AG10803 (cell line): ENCODE measurements around the gene PNMA6E.

Source experiments
- DNase-seq: peaks from one replicate; pipeline ENCODE4 v3.0.0; 2010; ENCODE audit warnings: low read depth
- H3K4me3 ChIP-seq: 2 replicates; pipeline ENCODE4 v1.5.1; 2011; ENCODE audit warnings: mild to moderate bottlenecking, low read length, control low read depth
- TF ChIP-seq, protein P1 (sequence below): conservative IDR thresholded peaks from 2 replicates; pipeline ENCODE4 v1.5.1; 2011; ENCODE audit warnings: mild to moderate bottlenecking, low read length, control low read depth, inconsistent platforms

The PNMA6E gene

DNA sequence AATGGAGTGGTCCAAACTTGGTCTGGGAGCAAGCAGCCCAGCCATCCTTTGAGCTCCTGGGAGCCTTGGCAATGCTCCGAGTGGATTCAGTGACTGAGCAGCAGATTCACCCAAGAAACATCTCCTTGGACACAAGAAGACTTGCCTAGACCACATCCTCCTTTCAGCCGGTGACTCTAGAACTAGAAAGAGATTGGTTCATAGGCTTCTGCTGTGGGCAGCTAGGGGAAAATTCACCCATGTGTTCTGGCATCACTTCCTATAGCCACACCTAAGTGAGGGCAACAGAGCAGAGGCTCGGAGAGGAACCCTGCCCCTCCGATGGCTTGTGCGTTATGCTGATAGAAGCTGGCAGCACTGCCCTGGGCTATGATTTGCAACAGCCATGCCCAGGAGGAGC is 51.2 kb downstream of the PNMA6E start:
- DNase-seq = peak; percentile 11
- TF ChIP-seq, protein P1, sequence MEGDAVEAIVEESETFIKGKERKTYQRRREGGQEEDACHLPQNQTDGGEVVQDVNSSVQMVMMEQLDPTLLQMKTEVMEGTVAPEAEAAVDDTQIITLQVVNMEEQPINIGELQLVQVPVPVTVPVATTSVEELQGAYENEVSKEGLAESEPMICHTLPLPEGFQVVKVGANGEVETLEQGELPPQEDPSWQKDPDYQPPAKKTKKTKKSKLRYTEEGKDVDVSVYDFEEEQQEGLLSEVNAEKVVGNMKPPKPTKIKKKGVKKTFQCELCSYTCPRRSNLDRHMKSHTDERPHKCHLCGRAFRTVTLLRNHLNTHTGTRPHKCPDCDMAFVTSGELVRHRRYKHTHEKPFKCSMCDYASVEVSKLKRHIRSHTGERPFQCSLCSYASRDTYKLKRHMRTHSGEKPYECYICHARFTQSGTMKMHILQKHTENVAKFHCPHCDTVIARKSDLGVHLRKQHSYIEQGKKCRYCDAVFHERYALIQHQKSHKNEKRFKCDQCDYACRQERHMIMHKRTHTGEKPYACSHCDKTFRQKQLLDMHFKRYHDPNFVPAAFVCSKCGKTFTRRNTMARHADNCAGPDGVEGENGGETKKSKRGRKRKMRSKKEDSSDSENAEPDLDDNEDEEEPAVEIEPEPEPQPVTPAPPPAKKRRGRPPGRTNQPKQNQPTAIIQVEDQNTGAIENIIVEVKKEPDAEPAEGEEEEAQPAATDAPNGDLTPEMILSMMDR = no peak
- no peak overlapping the region for H3K4me3 ChIP-seq

DNA sequence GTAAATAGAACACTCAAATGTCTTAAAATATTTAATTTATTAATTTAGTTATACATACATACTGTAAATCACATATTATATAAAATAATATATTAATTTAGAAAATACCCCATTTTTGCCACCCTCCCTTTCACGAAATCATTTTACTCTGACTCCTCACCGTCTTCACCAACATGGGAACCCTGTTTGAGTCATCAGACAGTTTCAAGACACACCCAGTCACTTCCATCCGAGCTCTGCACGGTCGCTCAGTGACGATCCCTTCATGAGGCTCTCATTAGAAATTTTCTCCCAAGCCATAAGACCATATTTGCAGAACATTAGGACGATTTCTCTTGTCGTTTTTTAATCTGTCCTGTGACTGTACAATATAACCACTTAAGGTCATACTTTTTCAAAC is 52.7 kb downstream of the PNMA6E start:
- no peak for DNase-seq
- TF ChIP-seq, protein P1 = no peak
- no peak overlapping the region for H3K4me3 ChIP-seq

DNA sequence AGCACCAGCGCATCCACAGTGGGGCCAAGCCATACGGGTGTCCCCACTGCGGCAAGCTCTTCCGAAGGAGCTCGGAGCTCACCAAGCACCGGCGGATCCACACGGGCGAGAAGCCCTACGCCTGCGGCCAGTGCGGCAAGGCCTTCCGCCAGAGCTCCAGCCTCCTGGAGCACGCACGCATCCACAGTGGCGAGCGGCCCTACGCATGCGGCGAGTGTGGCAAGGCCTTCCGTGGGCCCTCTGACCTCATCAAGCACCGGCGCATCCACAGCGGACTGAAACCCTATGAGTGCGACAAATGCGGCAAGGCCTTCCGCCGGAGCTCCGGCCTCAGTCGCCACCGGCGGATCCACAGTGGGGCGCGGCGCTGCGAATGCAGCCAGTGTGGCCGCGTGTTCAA is 53.6 kb downstream of the PNMA6E start:
- DNase-seq = no peak
- TF ChIP-seq, protein P1 = no peak
- no peak overlapping the region for H3K4me3 ChIP-seq
